ENCODE results near the gene PFKFB4.

DNA sequence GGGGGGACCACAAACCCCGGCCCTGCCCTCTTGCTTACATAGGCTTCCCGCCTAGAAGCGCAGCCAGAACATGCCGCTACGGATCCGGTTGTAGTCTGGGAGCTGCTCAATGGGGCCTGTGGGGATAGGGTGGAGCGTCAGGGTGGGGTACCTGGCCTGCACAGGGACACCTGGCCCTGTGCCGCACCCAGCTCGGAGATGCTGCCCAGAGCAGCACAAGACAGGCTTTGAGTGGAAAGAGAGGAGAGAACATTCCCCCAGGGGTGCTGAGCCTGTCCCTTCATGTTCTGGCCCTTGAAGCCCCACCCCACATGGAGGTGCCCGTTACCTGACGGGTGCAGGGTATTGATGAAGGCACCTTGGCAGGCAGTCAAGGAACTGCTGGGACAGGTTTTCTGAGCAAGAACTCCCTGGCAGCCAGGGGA, 42.5 kb upstream of the PFKFB4 start:
- TF ChIP-seq, protein P1, sequence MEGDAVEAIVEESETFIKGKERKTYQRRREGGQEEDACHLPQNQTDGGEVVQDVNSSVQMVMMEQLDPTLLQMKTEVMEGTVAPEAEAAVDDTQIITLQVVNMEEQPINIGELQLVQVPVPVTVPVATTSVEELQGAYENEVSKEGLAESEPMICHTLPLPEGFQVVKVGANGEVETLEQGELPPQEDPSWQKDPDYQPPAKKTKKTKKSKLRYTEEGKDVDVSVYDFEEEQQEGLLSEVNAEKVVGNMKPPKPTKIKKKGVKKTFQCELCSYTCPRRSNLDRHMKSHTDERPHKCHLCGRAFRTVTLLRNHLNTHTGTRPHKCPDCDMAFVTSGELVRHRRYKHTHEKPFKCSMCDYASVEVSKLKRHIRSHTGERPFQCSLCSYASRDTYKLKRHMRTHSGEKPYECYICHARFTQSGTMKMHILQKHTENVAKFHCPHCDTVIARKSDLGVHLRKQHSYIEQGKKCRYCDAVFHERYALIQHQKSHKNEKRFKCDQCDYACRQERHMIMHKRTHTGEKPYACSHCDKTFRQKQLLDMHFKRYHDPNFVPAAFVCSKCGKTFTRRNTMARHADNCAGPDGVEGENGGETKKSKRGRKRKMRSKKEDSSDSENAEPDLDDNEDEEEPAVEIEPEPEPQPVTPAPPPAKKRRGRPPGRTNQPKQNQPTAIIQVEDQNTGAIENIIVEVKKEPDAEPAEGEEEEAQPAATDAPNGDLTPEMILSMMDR (IDR thresholded peaks at IDR 0.05): no peak
- no peak for TF ChIP-seq POLR2A (IDR thresholded peaks at IDR 0.05)
